IPS-15b (cell line): Measurements from ENCODE around the gene ARL4A.
A peak's percentile ranks its signal among the peaks of the same experiment; 100 is the strongest.
"Not testable (repeated sequence)": the region's sequence is repeated elsewhere in the genome, so short reads cannot be mapped to it uniquely, and the experiment has no call there.

Experiments used
- H3K27me3 ChIP-seq: one replicate; pipeline ENCODE4 v1.6.1; 2013; ENCODE audit warnings: low read length; ENCODE audit not compliant: control insufficient read depth, insufficient read depth
- H3K36me3 ChIP-seq: one replicate; pipeline ENCODE4 v1.6.1; 2013; ENCODE audit warnings: low read length; ENCODE audit not compliant: control insufficient read depth, insufficient read depth
- H3K4me1 ChIP-seq: one replicate; pipeline ENCODE4 v1.6.1; 2013; ENCODE audit warnings: mild to moderate bottlenecking, low read length; ENCODE audit not compliant: control insufficient read depth, insufficient read depth
- H3K4me3 ChIP-seq: one replicate; pipeline ENCODE4 v1.5.1; 2013; ENCODE audit warnings: low read depth, low read length
- H3K9ac ChIP-seq: one replicate; pipeline ENCODE4 v1.6.1; 2013; ENCODE audit warnings: low read depth, mild to moderate bottlenecking, low read length
- H3K9me3 ChIP-seq: one replicate; pipeline ENCODE4 v1.6.1; 2013; ENCODE audit warnings: mild to moderate bottlenecking, low read length; ENCODE audit not compliant: control insufficient read depth, insufficient read depth

ARL4A gene, protein sequence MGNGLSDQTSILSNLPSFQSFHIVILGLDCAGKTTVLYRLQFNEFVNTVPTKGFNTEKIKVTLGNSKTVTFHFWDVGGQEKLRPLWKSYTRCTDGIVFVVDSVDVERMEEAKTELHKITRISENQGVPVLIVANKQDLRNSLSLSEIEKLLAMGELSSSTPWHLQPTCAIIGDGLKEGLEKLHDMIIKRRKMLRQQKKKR

GRCh38 chr7:12686891-12687717, at the start of gene ARL4A:
Gene ARL4A, plus strand, starts transcription at chr7:12687633. Its CDS starts 622 bp downstream, at chr7:12688255.
- Histone ChIP-seq H3K9ac (peak within 1 kb of the TSS; percentile 68), H3K4me1 (peaks cover 9% of the 10 kb centered on the region), H3K27me3 (no peaks in the 10 kb centered on the region), H3K4me3 (peak within 1 kb of the TSS; percentile 97), H3K9me3 (no peaks in the 10 kb centered on the region), H3K36me3 (no peaks in the 10 kb centered on the region)

GRCh38 chr7:12637819-12638592, 49.4 kb upstream of the ARL4A start:
- Histone ChIP-seq H3K9ac (no peak overlapping the region), H3K36me3 (no peaks in the 10 kb centered on the region), H3K9me3 (no peaks in the 10 kb centered on the region), H3K4me3 (no peak overlapping the region), H3K27me3 (no peaks in the 10 kb centered on the region), H3K4me1 (no peaks in the 10 kb centered on the region)

DNA sequence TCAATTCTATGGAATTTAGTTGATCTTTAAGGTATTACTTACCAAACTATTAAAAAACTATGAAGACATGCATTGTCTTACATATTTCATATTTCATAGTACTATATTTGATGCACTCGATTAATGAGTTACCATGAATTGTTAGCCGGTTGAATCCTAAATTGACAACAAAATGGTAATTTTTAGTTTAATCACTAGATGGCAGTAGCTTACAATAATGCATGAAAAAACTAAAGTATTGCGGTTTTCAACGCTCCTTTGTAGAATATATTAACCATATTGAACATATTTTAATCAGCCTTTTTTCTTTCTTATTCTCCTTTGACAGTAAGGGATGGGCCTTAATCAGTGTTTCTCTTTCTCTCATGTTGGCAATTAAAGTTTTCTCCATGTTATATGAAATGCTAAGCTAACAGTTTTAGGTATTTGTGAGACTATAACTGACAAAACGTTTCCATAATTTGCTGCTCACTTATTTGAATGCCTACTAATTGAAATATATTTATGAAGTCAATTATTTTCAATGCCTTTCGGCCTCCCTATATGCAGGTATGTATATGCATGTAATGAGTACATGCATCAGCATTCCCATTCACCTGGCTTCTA, 48.5 kb upstream of the ARL4A start:
- Histone ChIP-seq H3K9ac (no peak overlapping the region), H3K9me3 (no peaks in the 10 kb centered on the region), H3K27me3 (no peaks in the 10 kb centered on the region), H3K4me1 (no peaks in the 10 kb centered on the region), H3K36me3 (no peaks in the 10 kb centered on the region), H3K4me3 (no peak overlapping the region)

GRCh38 chr7:12640299-12641096, 46.9 kb upstream of the ARL4A start:
- Histone ChIP-seq H3K36me3 (no peaks in the 10 kb centered on the region), H3K9ac (no peak overlapping the region), H3K4me1 (no peaks in the 10 kb centered on the region), H3K4me3 (no peak overlapping the region), H3K27me3 (no peaks in the 10 kb centered on the region), H3K9me3 (no peaks in the 10 kb centered on the region)

- H3K4me1 ChIP-seq = peaks cover 3% of the 10 kb centered on the region
- H3K36me3 ChIP-seq = no peaks in the 10 kb centered on the region
- no peak overlapping the region for H3K9ac ChIP-seq
Measured at GRCh38 chr7:12641196-12641595, 46.2 kb upstream of the ARL4A start.

GRCh38 chr7:12642508-12642907, 44.9 kb upstream of the ARL4A start:
- Histone ChIP-seq H3K27me3 (no peaks in the 10 kb centered on the region), H3K36me3 (no peaks in the 10 kb centered on the region), H3K9ac (no peak overlapping the region), H3K4me3 (no peak overlapping the region), H3K4me1 (peaks cover 5% of the 10 kb centered on the region), H3K9me3 (no peaks in the 10 kb centered on the region)

More at GRCh38 chr7:12641196-12641595, 46.2 kb upstream of the ARL4A start:
- H3K9me3 ChIP-seq = no peaks in the 10 kb centered on the region
- no peaks in the 10 kb centered on the region for H3K27me3 ChIP-seq
- H3K4me3 ChIP-seq = no peak overlapping the region

DNA sequence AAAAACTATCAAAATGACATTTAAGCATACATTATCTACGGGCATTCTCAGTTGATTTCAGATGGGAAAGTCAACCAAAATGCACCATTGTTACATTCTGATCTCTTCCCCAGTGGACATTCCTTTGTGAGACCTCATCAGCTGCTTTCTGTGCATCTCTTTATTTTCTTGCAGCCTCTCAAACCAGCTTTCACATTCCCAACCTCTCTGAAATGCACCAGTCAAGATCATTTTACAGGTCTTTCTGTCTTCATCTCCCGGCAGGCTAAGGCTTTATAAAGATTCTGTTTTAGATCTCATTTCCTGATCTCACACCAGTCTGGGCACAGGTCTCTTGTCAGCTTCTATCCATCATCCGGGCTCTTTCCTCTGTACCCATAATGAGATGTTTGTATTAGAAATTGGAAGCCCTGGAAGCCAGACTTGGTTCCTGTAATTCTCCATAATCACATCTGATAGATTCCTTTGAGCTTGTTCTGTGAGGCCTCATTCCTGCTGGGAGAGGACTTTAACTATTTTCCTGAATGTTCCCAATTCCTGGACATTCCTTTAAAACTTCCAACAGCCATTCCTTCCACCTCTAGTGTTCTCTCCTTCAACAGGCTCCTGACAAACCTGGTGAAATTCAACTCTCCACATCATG, 44.3 kb upstream of the ARL4A start:
- Histone ChIP-seq H3K36me3 (no peaks in the 10 kb centered on the region), H3K4me3 (no peak overlapping the region), H3K4me1 (peaks cover 5% of the 10 kb centered on the region), H3K9me3 (no peaks in the 10 kb centered on the region), H3K9ac (no peak overlapping the region), H3K27me3 (no peaks in the 10 kb centered on the region)

DNA sequence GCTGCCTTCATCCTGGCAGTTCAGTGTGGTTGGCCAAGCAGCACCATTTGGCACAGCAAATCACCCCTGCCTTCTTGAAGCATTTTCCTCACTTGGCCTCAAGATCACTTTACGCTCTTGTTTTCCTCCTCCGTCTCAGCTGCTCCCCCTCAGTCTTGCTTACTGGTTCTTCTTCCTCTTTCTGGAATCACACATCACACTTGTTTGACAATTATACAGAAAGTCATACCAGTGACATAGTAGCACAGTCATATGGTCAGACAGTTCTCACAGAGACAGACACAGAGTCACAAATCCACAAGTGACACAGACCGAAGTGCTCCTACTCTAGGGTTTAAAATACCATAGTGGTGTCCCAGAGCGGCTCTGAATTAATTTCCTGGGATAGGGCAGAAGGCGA, 43.8 kb upstream of the ARL4A start:
- Histone ChIP-seq H3K4me1 (peaks cover 7% of the 10 kb centered on the region), H3K36me3 (no peaks in the 10 kb centered on the region), H3K4me3 (no peak overlapping the region), H3K27me3 (no peaks in the 10 kb centered on the region), H3K9ac (no peak overlapping the region), H3K9me3 (no peaks in the 10 kb centered on the region)

GRCh38 chr7:12645212-12645611, 42.2 kb upstream of the ARL4A start:
- H3K4me3 ChIP-seq, H3K9me3 ChIP-seq, H3K36me3 ChIP-seq, H3K27me3 ChIP-seq, H3K4me1 ChIP-seq, H3K9ac ChIP-seq: not testable (repeated sequence)

DNA sequence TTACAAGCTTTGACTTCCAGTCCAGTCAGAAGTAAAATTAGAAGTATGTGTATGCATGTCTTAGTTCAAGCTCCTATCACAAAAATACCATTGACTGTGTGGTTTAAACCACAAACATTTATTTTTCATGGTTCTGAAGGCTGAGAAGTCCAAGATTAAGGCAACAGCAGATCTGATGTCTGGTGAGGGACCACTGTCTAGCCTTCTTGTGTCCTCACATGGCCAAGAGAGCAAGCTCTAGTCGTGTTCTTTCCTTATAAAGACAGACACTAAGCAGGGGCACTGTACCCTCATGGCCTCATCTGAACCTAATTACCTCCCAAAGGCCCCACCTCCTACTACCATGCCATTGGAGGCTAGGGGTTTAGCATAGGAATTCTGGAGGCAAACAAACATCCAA, 41.3 kb upstream of the ARL4A start:
- H3K27me3 ChIP-seq = no peaks in the 10 kb centered on the region
- H3K9me3 ChIP-seq = no peaks in the 10 kb centered on the region
- H3K36me3 ChIP-seq = no peaks in the 10 kb centered on the region
- no peak overlapping the region for H3K9ac ChIP-seq
- peaks cover 10% of the 10 kb centered on the region for H3K4me1 ChIP-seq
- H3K4me3 ChIP-seq = no peak overlapping the region
